Inflammatory macrophage treated with lipopolysaccharide for 1 hour (primary cell): ENCODE results near the gene CYP2S1.
A peak's percentile ranks its signal among the peaks of the same experiment; 100 is the strongest.

ENCODE experiments used
- DNase-seq, 2 donors: peaks; one replicate each; pipeline ENCODE4 v3.0.0-alpha.2; 2020 to 2022

Gene CYP2S1

GRCh38 chr19:41194157-41194552, 1.1 kb downstream of the CYP2S1 start:
- peak; percentile 35 to 47 for DNase-seq

- peak; percentile 88 for DNase-seq
These were observed 2.9 kb downstream of the CYP2S1 start for GRCh38 chr19:41195675-41196497.

- no peak for DNase-seq
These were observed 5.5 kb downstream of the CYP2S1 start for GRCh38 chr19:41198559-41198958.

- no peak for DNase-seq
These were observed 10.4 kb downstream of the CYP2S1 start for GRCh38 chr19:41203371-41203770.

GRCh38 chr19:41204338-41204737, 11.3 kb downstream of the CYP2S1 start:
- DNase-seq = peak; percentile 70 to 92

GRCh38 chr19:41205995-41206394, 13.0 kb downstream of the CYP2S1 start:
- no peak for DNase-seq

- DNase-seq = no peak
These were observed 13.4 kb downstream of the CYP2S1 start for GRCh38 chr19:41206456-41206855.

GRCh38 chr19:41206926-41207750, 14.1 kb downstream of the CYP2S1 start:
- no peak for DNase-seq

- no peak for DNase-seq
These were observed 21.1 kb downstream of the CYP2S1 start for GRCh38 chr19:41214161-41214560.

- no peak for DNase-seq
These were observed 24.7 kb downstream of the CYP2S1 start for GRCh38 chr19:41217741-41218140.

GRCh38 chr19:41218249-41218614, 25.2 kb downstream of the CYP2S1 start:
- no peak for DNase-seq

- no peak for DNase-seq
These were observed 25.8 kb downstream of the CYP2S1 start, which contains the start of gene AXL for GRCh38 chr19:41218615-41219507. Gene AXL, plus strand, starts transcription at chr19:41219223. Its CDS starts 170 bp downstream, at chr19:41219393.

- DNase-seq = no peak
These were observed 27.0 kb downstream of the CYP2S1 start for GRCh38 chr19:41219924-41220567.

- no peak for DNase-seq
These were observed 27.8 kb downstream of the CYP2S1 start for GRCh38 chr19:41220811-41221210.

GRCh38 chr19:41221514-41222205, 28.6 kb downstream of the CYP2S1 start:
- DNase-seq = no peak

- DNase-seq = no peak
These were observed 29.2 kb downstream of the CYP2S1 start for GRCh38 chr19:41222240-41222639.

- DNase-seq = no peak
These were observed 30.6 kb downstream of the CYP2S1 start for GRCh38 chr19:41223431-41224234.

- no peak for DNase-seq
These were observed 31.6 kb downstream of the CYP2S1 start for GRCh38 chr19:41224632-41225031.

GRCh38 chr19:41225238-41226052, 32.4 kb downstream of the CYP2S1 start:
- DNase-seq = peak; percentile 50 to 76
